Stimulated activated naive CD8-positive, alpha-beta T cell treated with anti-CD3 and anti-CD28 coated beads, Interleukin-15, Interleukin-2, amounts not matched to agents 100 ng/mL and 50 ng/mL, for 24 hours (primary cell): Measurements from ENCODE around the gene ZNF570.

Experiments used
- H3K27ac Mint-ChIP-seq: one replicate; pipeline ENCODE4 v1.8.0; 2021; ENCODE audit warnings: mild to moderate bottlenecking, mixed read lengths
- H3K27me3 Mint-ChIP-seq: one replicate; pipeline ENCODE4 v1.8.0; 2021; ENCODE audit warnings: mixed read lengths
- H3K36me3 Mint-ChIP-seq: one replicate; pipeline ENCODE4 v1.8.0; 2021; ENCODE audit warnings: low read depth, mixed read lengths
- H3K4me1 Mint-ChIP-seq: one replicate; pipeline ENCODE4 v1.8.0; 2021; ENCODE audit warnings: low read depth, mixed read lengths
- H3K4me3 Mint-ChIP-seq: one replicate; pipeline ENCODE4 v1.8.0; 2021; ENCODE audit warnings: mild to moderate bottlenecking, mixed read lengths
- H3K9me3 Mint-ChIP-seq: one replicate; pipeline ENCODE4 v1.8.0; 2021; ENCODE audit warnings: mixed read lengths

The ZNF570 gene

DNA sequence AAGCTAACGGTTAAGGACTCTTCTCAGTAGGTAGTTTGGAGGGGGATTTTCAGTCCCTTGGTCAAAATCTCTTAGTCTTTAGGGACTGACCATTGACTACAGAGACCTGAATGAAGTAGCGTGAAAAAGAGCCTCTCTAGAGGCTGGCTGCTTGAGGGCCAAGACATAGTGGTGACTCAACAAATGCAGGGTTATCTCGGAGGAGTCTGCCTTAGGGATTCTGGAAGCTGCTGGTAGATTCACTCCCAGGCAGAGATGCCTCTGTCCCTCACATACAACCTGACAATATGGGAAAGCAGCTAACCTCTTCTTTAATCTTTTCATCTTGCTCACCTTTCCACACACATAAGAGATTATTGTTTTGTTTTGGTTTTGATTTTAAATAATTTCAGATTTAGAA, 42.7 kb downstream of the ZNF570 start:
- peaks cover 63% of the 10 kb centered on the region for H3K36me3 Mint-ChIP-seq

GRCh38 chr19:37513397-37513796, 44.2 kb downstream of the ZNF570 start:
- Mint-ChIP-seq H3K4me1 (no peaks in the 10 kb centered on the region), H3K9me3 (peaks cover 28% of the 10 kb centered on the region), H3K4me3 (no peak overlapping the region), H3K27ac (no peak overlapping the region), H3K27me3 (no peaks in the 10 kb centered on the region), H3K36me3 (peaks cover 74% of the 10 kb centered on the region)

More for the DNA sequence above, 42.7 kb downstream of the ZNF570 start:
- no peak overlapping the region for H3K27ac Mint-ChIP-seq
- no peaks in the 10 kb centered on the region for H3K27me3 Mint-ChIP-seq
- peaks cover 28% of the 10 kb centered on the region for H3K9me3 Mint-ChIP-seq
- no peaks in the 10 kb centered on the region for H3K4me1 Mint-ChIP-seq
- no peak overlapping the region for H3K4me3 Mint-ChIP-seq

DNA sequence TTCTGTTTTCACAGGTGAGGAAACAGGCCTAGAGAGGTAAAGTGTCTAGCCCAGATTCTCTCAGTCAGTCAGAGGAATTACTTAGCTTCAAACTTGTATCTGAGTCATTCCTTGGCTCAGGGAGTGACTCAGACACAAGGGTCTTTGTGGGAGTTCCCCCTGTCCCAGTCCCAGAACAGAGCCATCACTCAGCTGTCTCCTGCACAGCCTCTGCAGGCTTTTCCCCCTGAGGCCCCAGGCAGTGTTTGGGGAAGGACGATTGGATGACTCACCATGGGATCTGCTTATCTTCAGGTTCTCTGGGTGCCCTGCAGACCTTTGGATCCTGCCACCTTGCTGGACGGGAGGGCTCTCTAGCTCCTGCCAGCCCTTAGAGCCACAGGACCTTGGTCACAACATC, 50.7 kb downstream of the ZNF570 start:
- peaks cover 69% of the 10 kb centered on the region for H3K36me3 Mint-ChIP-seq
- no peak overlapping the region for H3K4me3 Mint-ChIP-seq
- H3K27ac Mint-ChIP-seq = no peak overlapping the region
- peaks cover 31% of the 10 kb centered on the region for H3K9me3 Mint-ChIP-seq
- H3K27me3 Mint-ChIP-seq = no peaks in the 10 kb centered on the region
- H3K4me1 Mint-ChIP-seq = no peaks in the 10 kb centered on the region

DNA sequence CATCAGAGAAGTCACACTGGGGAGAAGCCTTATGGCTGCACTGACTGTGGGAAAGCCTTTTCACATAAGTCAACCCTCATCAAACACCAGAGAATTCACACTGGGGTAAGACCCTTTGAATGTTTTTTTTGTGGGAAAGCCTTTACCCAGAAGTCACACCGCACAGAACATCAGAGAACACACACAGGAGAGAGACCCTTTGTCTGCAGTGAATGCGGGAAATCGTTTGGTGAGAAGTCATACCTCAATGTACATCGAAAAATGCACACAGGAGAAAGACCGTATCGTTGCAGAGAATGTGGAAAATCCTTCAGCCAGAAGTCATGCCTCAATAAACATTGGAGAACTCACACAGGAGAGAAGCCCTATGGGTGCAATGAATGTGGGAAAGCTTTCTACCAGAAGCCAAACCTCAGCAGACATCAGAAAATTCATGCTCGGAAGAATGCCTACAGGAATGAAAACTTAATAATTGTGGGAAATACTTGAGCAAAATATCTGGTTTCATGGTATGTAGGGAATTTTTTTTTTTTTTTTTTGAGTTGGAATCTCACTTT, 68.3 kb downstream of the ZNF570 start:
- H3K4me1 Mint-ChIP-seq = no peaks in the 10 kb centered on the region
- no peaks in the 10 kb centered on the region for H3K27me3 Mint-ChIP-seq
- peaks cover 60% of the 10 kb centered on the region for H3K36me3 Mint-ChIP-seq
- H3K4me3 Mint-ChIP-seq = no peak overlapping the region
- H3K9me3 Mint-ChIP-seq = peaks cover 39% of the 10 kb centered on the region
- no peak overlapping the region for H3K27ac Mint-ChIP-seq
